HG02885 (cell line): ENCODE results near the gene ATXN7L1.

Experiments
- ATAC-seq: cut with Tn5 transposase; IDR thresholded peaks from one replicate; pipeline ENCODE4 v1.9.1; 2021; ENCODE audit warnings: mild to moderate bottlenecking; ENCODE audit not compliant: unreplicated experiment, poor library complexity

ATXN7L1 gene

DNA sequence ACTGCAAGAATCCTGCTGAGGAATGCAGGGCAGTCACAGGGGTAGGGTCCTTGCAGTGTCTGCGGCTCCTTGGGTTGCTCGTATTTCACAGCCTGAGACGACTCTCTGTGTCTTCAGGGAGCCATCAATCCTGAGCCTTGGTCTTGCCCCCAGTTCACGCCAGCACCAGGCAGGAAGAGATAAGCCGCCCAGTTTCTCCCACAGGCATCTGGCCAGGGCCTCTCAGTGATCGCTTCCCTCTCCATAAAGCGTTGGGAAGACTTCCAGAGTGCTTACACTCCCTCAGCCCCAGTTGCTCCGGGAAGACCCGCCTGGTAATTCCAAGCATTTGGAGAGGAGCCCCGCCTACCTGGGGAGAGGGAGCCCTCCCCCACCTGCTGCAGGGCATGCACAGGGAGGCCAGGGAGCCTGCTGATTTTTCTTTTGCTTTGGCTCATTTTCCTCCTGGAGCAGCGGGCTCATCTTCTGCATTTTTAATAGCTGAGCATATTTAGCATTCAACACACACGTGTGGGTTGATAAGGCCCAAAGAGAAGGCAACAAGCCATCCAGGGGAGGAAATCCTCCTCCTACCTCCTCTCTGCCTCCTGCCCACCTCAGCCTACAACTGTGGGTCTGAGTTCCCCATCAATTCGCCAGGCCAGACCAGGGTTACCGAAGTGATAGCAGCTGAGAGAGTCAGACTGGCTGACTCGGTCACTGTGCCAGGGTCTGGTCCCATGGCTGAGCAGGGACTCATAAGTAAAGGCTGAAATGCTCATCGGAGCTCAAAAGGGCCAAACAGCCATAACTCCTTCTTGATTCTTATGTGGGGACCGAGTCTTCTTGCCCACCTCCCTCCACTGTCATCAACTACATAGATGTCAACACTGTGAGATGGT is 220.7 kb downstream of the ATXN7L1 start:
- no peak for ATAC-seq

DNA sequence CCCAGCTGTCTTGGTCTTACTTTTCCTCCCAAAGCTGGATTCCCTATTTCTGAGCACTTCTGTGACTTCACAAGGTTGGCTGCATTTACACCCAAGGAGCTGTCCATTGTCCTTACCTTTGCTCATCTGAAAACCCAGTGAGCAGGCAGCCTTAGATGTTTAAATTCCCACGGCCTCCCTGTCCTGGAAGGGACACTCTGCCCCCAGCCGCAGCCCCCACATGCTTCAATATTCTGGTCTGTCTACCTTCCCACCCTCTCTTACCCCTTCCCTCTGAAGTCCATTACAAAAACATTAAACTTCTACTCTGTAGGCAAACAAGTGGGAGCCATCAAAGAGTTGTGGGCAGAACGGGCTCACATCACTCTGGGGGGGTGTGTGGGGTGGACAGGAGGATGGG is 221.3 kb downstream of the ATXN7L1 start:
- ATAC-seq = no peak

DNA sequence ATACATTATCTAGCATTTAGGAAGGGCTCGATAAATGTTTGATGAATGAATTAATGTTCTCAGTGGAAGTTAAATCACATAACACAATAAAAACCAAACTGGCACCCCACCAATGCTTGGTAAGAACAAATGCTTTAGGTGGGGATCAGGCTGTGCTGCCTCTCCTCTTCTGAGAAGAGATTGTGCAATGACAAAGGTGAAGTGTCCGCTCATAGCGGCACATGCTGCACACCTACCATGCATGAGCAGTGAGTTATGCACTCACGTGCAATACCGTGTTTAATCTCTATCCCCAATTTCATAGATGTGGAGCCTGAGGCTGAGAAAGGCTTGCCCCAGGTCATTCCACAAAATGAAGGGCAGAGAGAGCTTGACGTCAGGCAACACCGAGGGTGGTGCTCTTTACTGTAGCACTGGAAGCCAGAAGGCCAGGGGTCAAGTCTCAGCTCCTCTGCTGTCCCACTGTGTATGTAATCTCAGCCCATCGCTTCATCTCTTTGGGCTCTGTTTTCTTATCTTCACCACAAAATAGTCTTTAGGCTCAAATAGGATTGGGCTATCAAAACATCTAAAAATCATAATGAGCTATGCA is 222.2 kb downstream of the ATXN7L1 start:
- ATAC-seq = no peak

DNA sequence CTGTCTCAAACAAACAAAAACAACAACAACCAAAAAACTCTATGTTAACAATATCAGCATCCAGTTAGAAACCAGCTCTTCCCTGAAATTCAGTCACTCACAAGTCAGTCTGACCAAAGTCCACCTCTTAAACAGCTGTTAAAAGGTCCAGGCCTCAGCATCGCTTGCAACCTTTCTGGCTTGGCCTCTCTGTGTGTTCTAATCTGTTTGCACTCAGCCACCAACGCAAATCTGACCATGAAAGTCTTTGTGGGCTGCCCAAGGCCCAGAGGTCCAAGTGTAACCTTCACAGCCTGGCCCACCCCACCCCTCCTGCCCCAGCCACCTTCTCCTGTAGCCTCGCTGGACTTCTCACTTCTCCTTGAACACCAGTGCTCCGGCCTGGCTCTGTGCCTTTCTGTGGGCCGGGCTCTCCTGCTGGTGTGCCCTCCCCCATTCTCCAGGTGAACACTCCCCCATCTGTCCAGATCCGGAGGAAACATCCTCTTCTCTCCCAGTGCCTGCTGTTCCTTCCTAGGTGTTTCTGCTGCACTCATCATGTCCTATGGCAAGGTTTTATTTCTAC is 222.9 kb downstream of the ATXN7L1 start:
- no peak for ATAC-seq

DNA sequence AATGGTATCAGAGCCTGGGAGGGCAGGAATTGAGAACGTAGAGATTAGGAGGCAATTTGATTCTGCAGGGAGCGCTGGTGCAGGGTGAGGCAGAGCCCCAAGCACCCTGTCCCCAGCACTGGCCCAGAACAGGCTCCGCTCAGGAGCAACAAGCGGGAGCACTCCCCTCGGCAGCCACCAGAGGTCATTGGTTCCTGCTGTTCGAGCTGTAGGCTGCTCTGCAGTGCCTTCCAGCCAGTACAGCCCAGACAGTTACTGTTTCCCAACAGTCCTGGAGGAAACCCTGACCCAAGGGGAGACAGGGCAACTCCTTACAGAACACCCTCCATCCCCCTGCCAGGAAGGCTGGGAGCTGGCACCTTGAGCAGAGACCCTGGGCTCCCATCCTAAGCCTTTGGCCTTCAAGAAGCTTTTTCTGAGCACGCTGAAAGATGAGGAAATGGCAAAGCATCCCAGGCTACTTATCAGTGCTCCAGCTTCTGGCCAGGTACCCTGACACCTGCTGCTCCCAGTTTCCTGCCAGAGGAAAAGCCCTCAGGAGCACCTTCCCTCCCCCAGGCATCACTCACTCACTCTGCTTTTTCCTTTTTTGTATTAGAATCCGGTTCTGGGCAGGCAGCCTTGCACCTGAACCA is 223.9 kb downstream of the ATXN7L1 start:
- peak; percentile 93 for ATAC-seq

- no peak for ATAC-seq
These were observed 224.6 kb downstream of the ATXN7L1 start for GRCh38 chr7:105651798-105652197.

GRCh38 chr7:105650382-105650970 is 225.9 kb downstream of the ATXN7L1 start:
- ATAC-seq = no peak

GRCh38 chr7:105649727-105650381 is 226.5 kb downstream of the ATXN7L1 start:
- no peak for ATAC-seq

DNA sequence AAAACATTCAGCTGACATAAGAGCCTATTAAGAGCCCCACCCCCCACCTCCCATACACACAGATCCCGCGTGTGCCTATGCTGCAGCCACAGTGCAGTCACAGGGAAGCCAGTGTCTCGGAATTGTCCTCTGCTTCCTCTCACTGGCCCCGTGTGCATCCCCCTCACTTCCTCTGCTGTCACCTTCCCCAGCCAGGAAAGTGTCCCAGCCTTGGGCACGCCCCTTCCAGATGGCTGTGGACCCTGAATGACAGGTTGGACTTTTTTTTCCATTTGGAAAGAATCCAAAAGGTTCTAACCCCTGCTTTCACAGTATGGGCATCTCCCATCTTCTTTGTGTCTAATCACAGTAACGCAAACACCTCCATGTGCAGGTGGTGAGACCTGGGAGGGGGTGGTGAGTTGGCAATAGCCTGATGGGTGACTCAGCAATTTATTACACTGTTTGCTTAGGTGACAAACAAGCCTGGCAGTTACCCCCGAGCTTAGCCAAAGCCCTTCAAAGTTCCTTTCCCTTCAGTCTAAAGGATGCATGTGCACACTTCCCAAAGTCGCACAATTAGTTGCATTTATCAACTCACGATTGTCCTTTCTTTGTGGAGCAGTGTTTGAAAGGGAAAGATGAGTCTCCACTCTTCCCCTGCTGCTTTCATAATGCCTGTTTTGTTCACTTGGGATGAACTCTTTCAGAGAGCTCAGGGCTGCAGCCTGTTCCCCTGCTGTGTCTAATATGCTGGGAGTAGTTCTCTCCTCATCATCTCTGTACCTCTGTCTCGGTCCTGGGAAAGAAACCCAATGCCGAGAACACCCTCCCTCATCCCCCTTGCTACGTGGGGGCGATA is 227.6 kb downstream of the ATXN7L1 start:
- no peak for ATAC-seq

GRCh38 chr7:105647591-105647990 is 228.8 kb downstream of the ATXN7L1 start:
- no peak for ATAC-seq

DNA sequence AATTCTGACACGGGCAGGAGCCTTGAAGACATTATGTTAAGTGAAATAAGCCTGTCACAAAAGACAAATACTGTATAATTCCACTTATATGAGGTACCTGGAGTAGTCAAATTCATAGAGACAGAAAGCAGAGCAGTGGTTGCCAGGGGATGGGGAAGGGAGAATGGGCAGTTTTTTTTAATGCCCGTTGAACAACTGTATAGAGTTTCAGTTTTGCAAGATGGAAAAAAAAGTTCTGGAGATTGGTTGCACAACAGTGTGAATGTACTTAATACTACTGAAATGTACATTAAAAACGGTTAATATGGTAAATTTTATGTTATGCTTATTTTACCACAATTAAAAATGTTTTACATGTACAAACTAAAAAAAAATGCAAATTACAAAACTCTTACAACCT is 231.5 kb downstream of the ATXN7L1 start:
- ATAC-seq = no peak

DNA sequence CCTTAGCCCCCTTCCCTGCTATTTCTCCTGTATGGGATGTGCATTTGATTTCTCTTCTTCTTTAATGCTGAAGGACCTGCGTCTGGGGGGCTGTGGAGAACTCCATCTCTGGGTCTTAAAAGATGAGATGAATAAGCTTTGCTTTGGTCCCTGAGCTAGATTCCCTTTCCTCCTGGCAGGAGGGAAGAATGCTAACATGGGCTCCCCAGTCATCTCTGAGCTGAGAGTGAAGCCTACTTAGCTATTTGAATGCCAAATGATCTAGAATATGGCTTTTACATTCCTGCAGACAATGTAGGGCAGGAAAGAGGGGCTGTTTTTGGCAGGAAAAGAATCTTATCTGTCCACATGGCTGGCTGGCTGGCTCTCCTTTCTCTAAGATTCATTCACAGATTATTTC is 232.5 kb downstream of the ATXN7L1 start:
- ATAC-seq = no peak

- ATAC-seq = no peak
These were observed 233.0 kb downstream of the ATXN7L1 start for GRCh38 chr7:105643384-105643783.

GRCh38 chr7:105642264-105642663 is 234.1 kb downstream of the ATXN7L1 start:
- no peak for ATAC-seq

DNA sequence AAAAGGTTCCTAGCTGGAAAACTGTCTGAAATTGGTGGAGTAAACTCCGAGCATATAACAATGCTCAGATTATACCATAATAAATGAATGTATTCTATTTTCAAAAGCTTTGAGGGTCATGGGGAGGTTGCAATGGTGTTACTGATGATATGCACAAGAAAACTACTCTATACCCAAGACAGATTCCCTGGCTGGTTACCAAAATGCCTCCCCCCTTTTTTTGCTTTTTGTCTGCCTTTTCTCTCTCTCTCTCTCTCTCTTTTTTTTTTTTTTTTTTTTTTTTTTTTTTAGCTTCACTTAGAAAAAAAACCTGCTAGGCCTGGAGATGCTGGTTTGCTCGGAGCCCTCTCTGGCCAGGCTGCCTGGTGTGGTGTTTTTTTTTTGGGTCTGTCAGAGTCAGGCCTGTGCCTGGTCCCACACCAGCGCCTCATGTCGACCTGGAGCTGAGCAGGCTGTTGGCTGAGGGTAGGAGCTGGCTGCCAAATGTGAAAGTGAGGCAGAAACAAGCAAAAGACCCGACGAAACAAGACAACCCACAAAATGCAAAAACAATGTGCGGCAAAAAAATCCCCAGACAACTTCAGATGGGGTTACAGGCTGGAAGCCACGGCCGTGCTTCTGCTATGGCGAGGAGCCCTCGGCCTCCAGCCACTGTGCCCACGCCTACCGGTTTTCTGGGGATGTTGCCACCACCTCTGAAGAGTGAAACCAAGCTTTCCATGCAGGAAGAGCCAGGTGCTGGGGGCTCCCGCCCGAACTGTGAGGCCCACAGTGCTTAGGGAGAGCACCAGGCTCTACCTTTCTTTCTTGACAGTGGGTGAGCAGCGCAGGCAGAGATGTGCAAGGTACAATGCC is 235.2 kb downstream of the ATXN7L1 start:
- ATAC-seq = no peak

- ATAC-seq = no peak
These were observed 236.5 kb downstream of the ATXN7L1 start for GRCh38 chr7:105639667-105640493.

DNA sequence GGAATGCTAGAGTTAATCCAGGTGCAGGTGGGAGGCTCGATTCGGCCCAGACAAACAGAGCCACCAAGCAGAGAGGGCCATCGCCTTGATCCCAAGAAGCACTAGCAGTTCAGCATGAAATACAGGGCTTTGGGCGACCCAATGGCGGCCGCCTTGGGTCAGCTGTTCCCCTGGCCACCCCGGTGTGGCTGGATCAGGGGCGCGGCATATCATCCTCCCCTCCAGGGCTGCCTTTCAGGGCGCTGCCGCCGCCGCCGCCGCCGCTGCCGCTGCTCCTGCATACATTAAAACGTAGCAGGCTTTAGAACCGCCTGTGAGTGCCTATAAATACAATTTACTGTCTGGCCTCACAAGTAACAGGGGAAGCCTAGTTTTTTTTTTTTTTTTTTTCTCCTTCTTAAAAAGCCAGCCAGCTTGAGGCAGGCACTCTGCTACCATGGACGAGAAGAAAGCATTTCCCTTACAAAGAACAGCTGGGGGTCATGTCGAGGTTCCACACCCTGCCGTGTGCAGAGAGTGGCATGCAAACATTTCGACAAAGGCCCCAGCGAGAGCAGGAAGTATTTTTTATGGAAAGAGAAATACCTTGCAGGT is 237.4 kb downstream of the ATXN7L1 start:
- ATAC-seq = no peak
